GM12864 (cell line): ENCODE results near the gene NMT1.
"Not testable (repeated sequence)": the region's sequence is repeated elsewhere in the genome, so short reads cannot be mapped to it uniquely, and the experiment has no call there.

Experiments used
- DNase-seq: peaks from one replicate; pipeline ENCODE4 v3.0.0-alpha.2; 2011; ENCODE audit warnings: low read depth
- H3K4me3 ChIP-seq: 2 replicates; pipeline ENCODE4 v1.5.1; 2011; ENCODE audit warnings: mild to moderate bottlenecking, low read depth, low read length, control low read depth
- CTCF ChIP-seq: IDR thresholded peaks from 2 replicates; pipeline ENCODE4 v1.5.1; 2011; ENCODE audit warnings: low read depth, mild to moderate bottlenecking, moderate library complexity, low read length, control low read depth, inconsistent platforms; ENCODE audit errors: missing control alignments

Gene NMT1

GRCh38 chr17:45120558-45120957 lies 59.4 kb downstream of the NMT1 start:
- H3K4me3 ChIP-seq: no peak overlapping the region
- no peak for TF ChIP-seq CTCF
- DNase-seq: no peak

GRCh38 chr17:45121055-45121454 lies 59.9 kb downstream of the NMT1 start:
- no peak overlapping the region for H3K4me3 ChIP-seq
- no peak for DNase-seq
- no peak for TF ChIP-seq CTCF

- H3K4me3 ChIP-seq: no peak overlapping the region
- TF ChIP-seq CTCF: no peak
- no peak for DNase-seq
Observed at GRCh38 chr17:45123076-45123770, 62.1 kb downstream of the NMT1 start.

GRCh38 chr17:45123930-45124796 lies 63.0 kb downstream of the NMT1 start:
- no peak overlapping the region for H3K4me3 ChIP-seq
- no peak for TF ChIP-seq CTCF
- DNase-seq: no peak

- not testable (repeated sequence) for DNase-seq, H3K4me3 ChIP-seq
Observed at GRCh38 chr17:45124797-45125122, 63.6 kb downstream of the NMT1 start.

- no peak overlapping the region for H3K4me3 ChIP-seq
- DNase-seq: no peak
- TF ChIP-seq CTCF: no peak
Observed at GRCh38 chr17:45125509-45125908, 64.4 kb downstream of the NMT1 start.

GRCh38 chr17:45127207-45127547 lies 66.1 kb downstream of the NMT1 start:
- no peak overlapping the region for H3K4me3 ChIP-seq
- no peak for DNase-seq
- TF ChIP-seq CTCF: no peak
